Caco-2 (cell line): Measurements from ENCODE around the gene AFAP1L1. TPM values are rescaled to one million over a fixed set of nuclear protein-coding genes. Genes with fewer than 3 reads are reported as not detected.

Experiments
- BruUV-seq: library from RNA; stranded (reverse); fragments of 400-500 nt; replicated peaks from 2 replicates; lab custom pipeline; 2021; lab: Mats Ljungman, UMichigan
- CTCF ChIA-PET: fragments of 300-600 bp; sonication (Branson Sonifier 250); formaldehyde crosslinking; loops from one replicate; lab custom pipeline; 2022; ENCODE audit warnings: antibody characterized with exemption; lab: Charles Lee
- POLR2A ChIA-PET: fragments of 300-600 bp; sonication (Branson Sonifier 250); formaldehyde crosslinking; loops from one replicate; lab custom pipeline; 2022; ENCODE audit warnings: antibody characterized with exemption; lab: Charles Lee
- DNase-seq, 2 experiments: peaks; one replicate each; pipeline versions ENCODE4 v3.0.0 to v3.0.0-alpha.2; 2020 to 2022
- H3K27me3 ChIP-seq: replicated peaks from 2 replicates; pipeline ENCODE4 v1.6.0; 2011; ENCODE audit warnings: low read length; ENCODE audit not compliant: control insufficient read depth, insufficient read depth
- H3K36me3 ChIP-seq: 2 replicates; pipeline ENCODE4 v1.5.1; 2011; ENCODE audit warnings: low read length; ENCODE audit not compliant: control insufficient read depth, insufficient read depth
- H3K4me1 ChIP-seq: fragments of 250-450 bp; sonication (Bioruptor Pico); 2 replicates; pipeline ENCODE4 v1.5.1; 2020; ENCODE audit warnings: mild to moderate bottlenecking
- H3K4me3 ChIP-seq: 2 replicates; pipeline ENCODE4 v1.5.1; 2011; ENCODE audit warnings: low read depth, mild to moderate bottlenecking, control low read depth, low read length
- H3K9me3 ChIP-seq: fragments of 250-450 bp; sonication (Bioruptor Pico); 2 replicates; pipeline ENCODE4 v1.5.1; 2020; ENCODE audit warnings: mild to moderate bottlenecking, moderate library complexity
- H3K27ac Mint-ChIP-seq: one replicate; pipeline ENCODE4 v1.8.0; 2022; ENCODE audit warnings: mixed read lengths; ENCODE audit not compliant: unreplicated experiment
- H3K27me3 Mint-ChIP-seq: one replicate; pipeline ENCODE4 v1.8.0; 2022; ENCODE audit warnings: mixed read lengths; ENCODE audit not compliant: insufficient read depth, unreplicated experiment
- H3K36me3 Mint-ChIP-seq: one replicate; pipeline ENCODE4 v1.8.0; 2022; ENCODE audit warnings: mild to moderate bottlenecking, mixed read lengths; ENCODE audit not compliant: insufficient read depth, unreplicated experiment
- H3K4me1 Mint-ChIP-seq: one replicate; pipeline ENCODE4 v1.8.0; 2022; ENCODE audit warnings: low read depth, mixed read lengths; ENCODE audit not compliant: unreplicated experiment
- H3K4me3 Mint-ChIP-seq: one replicate; pipeline ENCODE4 v1.8.0; 2022; ENCODE audit warnings: mild to moderate bottlenecking, moderate library complexity, mixed read lengths; ENCODE audit not compliant: unreplicated experiment
- H3K9me3 Mint-ChIP-seq: one replicate; pipeline ENCODE4 v1.8.0; 2022; ENCODE audit warnings: mixed read lengths; ENCODE audit not compliant: unreplicated experiment
- intact Hi-C: fragments of 100-400 bp; cut with micrococcal nuclease; formaldehyde crosslinking; loops from one replicate; pipeline ENCODE4 v1.10.0; 2022; ENCODE audit not compliant: unreplicated experiment
- total RNA-seq: library from RNA; stranded (reverse); gene quantifications from 2 replicates; pipeline ENCODE4 v1.2.3, GENCODE V29; 2022
- TF ChIP-seq, protein P1 (sequence below), 2 experiments: fragments of 200-600 bp in 1 of 2; IDR thresholded peaks; 1 replicate in 1 of 2; 2 replicates in 1 of 2; pipeline versions ENCODE4 v1.5.1 to v1.8.0; 2011 to 2022; ENCODE audit warnings: antibody characterized with exemption in 1 of 2, control low read depth in 1 of 2, inconsistent platforms in 1 of 2, low read depth in 1 of 2, low read length in 1 of 2, mild to moderate bottlenecking in 1 of 2, moderate library complexity in 1 of 2; ENCODE audit not compliant: insufficient read depth in 1 of 2, severe bottlenecking in 1 of 2, unreplicated experiment in 1 of 2

Gene AFAP1L1
- total RNA-seq, 1 experiment from 2014 or later, result 0.45 TPM

DNA sequence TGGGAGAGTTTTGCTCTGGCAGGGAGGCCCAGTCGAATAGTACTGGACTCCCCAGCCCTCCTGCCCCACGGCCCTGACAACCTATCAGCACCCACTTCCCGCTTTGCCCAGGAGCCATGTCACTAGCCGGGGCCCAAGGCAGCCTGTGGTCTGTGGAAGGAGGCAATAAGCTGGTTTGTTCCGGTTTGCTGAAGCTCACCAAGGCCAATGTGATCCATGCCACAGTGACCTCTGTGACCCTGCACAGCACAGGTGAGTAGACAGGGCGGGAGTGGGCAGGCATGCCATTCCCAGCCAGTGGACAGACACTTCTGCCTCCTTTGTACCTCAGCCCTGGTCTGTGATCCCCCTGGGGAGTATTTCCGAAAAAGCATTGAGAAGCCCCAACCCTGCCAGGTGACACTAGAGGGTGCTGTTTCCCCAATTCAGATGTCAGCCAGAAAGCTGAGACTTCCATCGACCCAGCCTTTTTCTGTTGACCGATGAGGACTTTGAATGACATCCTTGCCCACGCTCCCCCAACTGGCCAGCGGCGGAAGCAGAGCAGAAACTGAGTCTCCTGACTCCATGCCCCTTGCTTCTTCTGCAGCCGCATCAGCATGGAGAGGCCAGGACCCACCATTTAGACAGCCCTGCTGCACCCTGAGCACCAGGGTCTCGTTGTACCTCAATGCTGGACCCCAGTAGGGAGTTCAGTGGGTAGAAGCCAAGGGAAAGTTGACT is 95.8 kb downstream of the AFAP1L1 start:
- CTCF ChIA-PET, result interaction anchor here (0.6 to 2.9 kb wide), 14 partner anchors 9 to 78 kb away, joined by 3 to 40 read pairs (median 4); partner anchors contain the start of gene PCYOX1L
- POLR2A ChIA-PET, result no interaction called here
- Histone ChIP-seq H3K4me1 (peaks cover 4% of the 10 kb centered on the region; the same call in 1 of the 2 replicates), H3K4me3 (no peak overlapping the region), H3K27me3 (no peaks in the 10 kb centered on the region), H3K9me3 (no peaks in the 10 kb centered on the region), H3K36me3 (no peaks in the 10 kb centered on the region)
- Mint-ChIP-seq H3K4me3 (no peak overlapping the region), H3K27me3 (no peaks in the 10 kb centered on the region), H3K4me1 (no peaks in the 10 kb centered on the region), H3K27ac (no peak overlapping the region), H3K9me3 (no peaks in the 10 kb centered on the region), H3K36me3 (no peaks in the 10 kb centered on the region)
- intact Hi-C loops, result loop anchor here (1.0 kb wide), 3 partner anchors 46 to 67 kb away; no protein-coding TSS in a partner anchor
- DNase-seq, result peak; percentile 87 to 88
- BruUV-seq, result no TSS peak
- TF ChIP-seq, protein P1, sequence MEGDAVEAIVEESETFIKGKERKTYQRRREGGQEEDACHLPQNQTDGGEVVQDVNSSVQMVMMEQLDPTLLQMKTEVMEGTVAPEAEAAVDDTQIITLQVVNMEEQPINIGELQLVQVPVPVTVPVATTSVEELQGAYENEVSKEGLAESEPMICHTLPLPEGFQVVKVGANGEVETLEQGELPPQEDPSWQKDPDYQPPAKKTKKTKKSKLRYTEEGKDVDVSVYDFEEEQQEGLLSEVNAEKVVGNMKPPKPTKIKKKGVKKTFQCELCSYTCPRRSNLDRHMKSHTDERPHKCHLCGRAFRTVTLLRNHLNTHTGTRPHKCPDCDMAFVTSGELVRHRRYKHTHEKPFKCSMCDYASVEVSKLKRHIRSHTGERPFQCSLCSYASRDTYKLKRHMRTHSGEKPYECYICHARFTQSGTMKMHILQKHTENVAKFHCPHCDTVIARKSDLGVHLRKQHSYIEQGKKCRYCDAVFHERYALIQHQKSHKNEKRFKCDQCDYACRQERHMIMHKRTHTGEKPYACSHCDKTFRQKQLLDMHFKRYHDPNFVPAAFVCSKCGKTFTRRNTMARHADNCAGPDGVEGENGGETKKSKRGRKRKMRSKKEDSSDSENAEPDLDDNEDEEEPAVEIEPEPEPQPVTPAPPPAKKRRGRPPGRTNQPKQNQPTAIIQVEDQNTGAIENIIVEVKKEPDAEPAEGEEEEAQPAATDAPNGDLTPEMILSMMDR (IDR thresholded peaks at IDR 0.05; ENCODE audit: insufficient read depth in 1 of 2, low read depth in 1 of 2, low read length in 1 of 2, severe bottlenecking in 1 of 2, unreplicated experiment in 1 of 2), result peak; percentile 86 to 91

DNA sequence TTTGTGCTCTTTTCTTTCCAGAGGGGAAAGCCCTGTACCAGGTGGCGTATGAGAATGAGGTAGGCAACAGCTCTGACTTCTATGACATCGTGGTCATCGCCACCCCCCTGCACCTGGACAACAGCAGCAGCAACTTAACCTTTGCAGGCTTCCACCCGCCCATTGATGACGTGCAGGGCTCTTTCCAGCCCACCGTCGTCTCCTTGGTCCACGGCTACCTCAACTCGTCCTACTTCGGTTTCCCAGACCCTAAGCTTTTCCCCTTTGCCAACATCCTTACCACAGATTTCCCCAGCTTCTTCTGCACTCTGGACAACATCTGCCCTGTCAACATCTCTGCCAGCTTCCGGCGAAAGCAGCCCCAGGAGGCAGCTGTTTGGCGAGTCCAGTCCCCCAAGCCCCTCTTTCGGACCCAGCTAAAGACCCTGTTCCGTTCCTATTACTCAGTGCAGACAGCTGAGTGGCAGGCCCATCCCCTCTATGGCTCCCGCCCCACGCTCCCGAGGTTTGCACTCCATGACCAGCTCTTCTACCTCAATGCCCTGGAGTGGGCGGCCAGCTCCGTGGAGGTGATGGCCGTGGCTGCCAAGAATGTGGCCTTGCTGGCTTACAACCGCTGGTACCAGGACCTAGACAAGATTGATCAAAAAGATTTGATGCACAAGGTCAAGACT is 96.5 kb downstream of the AFAP1L1 start:
- H3K4me3 ChIP-seq, result no peak overlapping the region
- Mint-ChIP-seq H3K4me3 (no peak overlapping the region), H3K9me3 (no peaks in the 10 kb centered on the region), H3K27me3 (no peaks in the 10 kb centered on the region), H3K4me1 (no peaks in the 10 kb centered on the region), H3K36me3 (no peaks in the 10 kb centered on the region), H3K27ac (no peak overlapping the region)
- CTCF ChIA-PET, result interaction anchor here (0.6 to 2.9 kb wide), 14 partner anchors 9 to 195 kb away, joined by 3 to 40 read pairs (median 4); partner anchors contain the start of gene PCYOX1L
- intact Hi-C loops, result loop anchor here (1.0 kb wide), 3 partner anchors 47 to 66 kb away; no protein-coding TSS in a partner anchor
- no peaks in the 10 kb centered on the region for H3K9me3 ChIP-seq
- TF ChIP-seq, protein P1 (IDR thresholded peaks at IDR 0.05; ENCODE audit: insufficient read depth in 1 of 2, low read depth in 1 of 2, low read length in 1 of 2, severe bottlenecking in 1 of 2, unreplicated experiment in 1 of 2), result no peak
- no peaks in the 10 kb centered on the region for H3K36me3 ChIP-seq
- DNase-seq, result no peak
- BruUV-seq, result no TSS peak
- H3K4me1 ChIP-seq, result peaks cover 4% of the 10 kb centered on the region; the same call in 1 of the 2 replicates
- no peaks in the 10 kb centered on the region for H3K27me3 ChIP-seq
- POLR2A ChIA-PET, result no interaction called here

DNA sequence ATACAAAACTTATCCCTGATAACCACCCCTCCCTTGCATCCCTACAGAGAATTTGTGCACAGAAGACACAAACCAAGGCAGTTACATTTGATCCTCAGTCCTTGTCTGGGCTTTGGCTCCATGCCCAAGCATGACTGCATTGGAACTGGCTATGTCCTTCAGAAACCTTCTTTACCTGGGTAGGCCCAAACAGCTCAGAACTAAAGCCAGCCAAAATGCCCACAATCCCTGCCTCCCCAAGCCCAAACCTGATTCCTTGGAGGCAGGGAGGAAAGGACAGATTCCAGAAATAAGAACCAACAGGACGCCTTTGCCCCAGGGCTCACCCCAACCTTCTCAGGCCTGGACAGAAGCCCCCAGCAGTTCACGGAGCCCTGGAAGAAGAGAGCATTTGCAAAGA is 99.2 kb downstream of the AFAP1L1 start:
- H3K4me3 ChIP-seq, result no peak overlapping the region
- Mint-ChIP-seq H3K4me1 (no peaks in the 10 kb centered on the region), H3K36me3 (no peaks in the 10 kb centered on the region), H3K4me3 (no peak overlapping the region), H3K27ac (no peak overlapping the region), H3K9me3 (no peaks in the 10 kb centered on the region), H3K27me3 (no peaks in the 10 kb centered on the region)
- H3K9me3 ChIP-seq, result no peaks in the 10 kb centered on the region
- TF ChIP-seq, protein P1 (IDR thresholded peaks at IDR 0.05; ENCODE audit: insufficient read depth in 1 of 2, low read depth in 1 of 2, low read length in 1 of 2, severe bottlenecking in 1 of 2, unreplicated experiment in 1 of 2), result no peak
- BruUV-seq, result no TSS peak
- ChIA-PET POLR2A (no interaction called here), CTCF (interaction anchor here (0.6 to 2.9 kb wide), 7 partner anchors 11 to 59 kb away, joined by 3 to 13 read pairs (median 4); no protein-coding TSS in a partner anchor)
- peaks cover 4% of the 10 kb centered on the region; the same call in 1 of the 2 replicates for H3K4me1 ChIP-seq
- no peak for DNase-seq
- intact Hi-C loops, result loop anchor here (1.0 kb wide), 1 partner anchor 54 kb away; no protein-coding TSS in a partner anchor
- no peaks in the 10 kb centered on the region for H3K36me3 ChIP-seq
- no peaks in the 10 kb centered on the region for H3K27me3 ChIP-seq
